DMS79 (cell line): Measurements from ENCODE around the gene DMXL1.

ENCODE experiments used
- DNase-seq: peaks from one replicate; lab custom pipeline; 2025; lab: John Stamatoyannopoulos, UW

DMXL1 gene

GRCh38 chr5:119270960-119271757 lies 200.3 kb downstream of the DMXL1 start:
- no peak for DNase-seq

GRCh38 chr5:119271758-119272730 lies 201.2 kb downstream of the DMXL1 start:
- no peak for DNase-seq

GRCh38 chr5:119273391-119273839 lies 202.5 kb downstream of the DMXL1 start:
- DNase-seq: no peak

GRCh38 chr5:119274030-119274766 lies 203.3 kb downstream of the DMXL1 start:
- DNase-seq: no peak

GRCh38 chr5:119274767-119275130 lies 203.9 kb downstream of the DMXL1 start:
- no peak for DNase-seq

- DNase-seq: no peak
Observed at GRCh38 chr5:119275146-119275545, 204.3 kb downstream of the DMXL1 start.

GRCh38 chr5:119275601-119276173 lies 204.8 kb downstream of the DMXL1 start:
- DNase-seq: no peak

- DNase-seq: no peak
Observed at GRCh38 chr5:119276978-119277377, 206.1 kb downstream of the DMXL1 start.

- no peak for DNase-seq
Observed at GRCh38 chr5:119279093-119279492, 208.2 kb downstream of the DMXL1 start.

GRCh38 chr5:119280380-119280779 lies 209.5 kb downstream of the DMXL1 start:
- no peak for DNase-seq

GRCh38 chr5:119282628-119283027 lies 211.7 kb downstream of the DMXL1 start:
- DNase-seq: no peak

GRCh38 chr5:119284031-119284430 lies 213.1 kb downstream of the DMXL1 start:
- DNase-seq: no peak

GRCh38 chr5:119285070-119285916 lies 214.4 kb downstream of the DMXL1 start:
- DNase-seq: no peak

GRCh38 chr5:119286511-119287488 lies 215.9 kb downstream of the DMXL1 start:
- DNase-seq: no peak

GRCh38 chr5:119287547-119288111 lies 216.7 kb downstream of the DMXL1 start:
- no peak for DNase-seq

- no peak for DNase-seq
Observed at GRCh38 chr5:119288379-119289033, 217.6 kb downstream of the DMXL1 start.

GRCh38 chr5:119289438-119290044 lies 218.7 kb downstream of the DMXL1 start:
- DNase-seq: no peak

- DNase-seq: no peak
Observed at GRCh38 chr5:119290161-119290569, 219.3 kb downstream of the DMXL1 start.
